CD14-positive monocyte (primary cell): ENCODE results near the gene TRIM27. TPM values are rescaled to one million over a fixed set of nuclear protein-coding genes. Genes with fewer than 3 reads are reported as not detected.
A peak's percentile ranks its signal among the peaks of the same experiment; 100 is the strongest.
"Not testable (repeated sequence)": the region's sequence is repeated elsewhere in the genome, so short reads cannot be mapped to it uniquely, and the experiment has no call there.

ENCODE experiments used
- DNase-seq, 3 donors: peaks; one replicate each; pipeline ENCODE4 v3.0.0-alpha.2; 2011 to 2022
- H2AFZ ChIP-seq: 2 replicates; pipeline ENCODE4 v1.6.0; 2012; ENCODE audit warnings: mild to moderate bottlenecking, low read depth, low read length, inconsistent platforms; ENCODE audit not compliant: insufficient read depth, poor library complexity, severe bottlenecking
- H3K27ac ChIP-seq, 2 donors: 1 replicate in 1 of 2; 2 replicates in 1 of 2; pipeline ENCODE4 v1.5.1; 2012 to 2013; ENCODE audit warnings: low read length in 2 of 2, control low read depth in 1 of 2, inconsistent platforms in 1 of 2, low read depth in 1 of 2, mild to moderate bottlenecking in 1 of 2
- H3K27me3 ChIP-seq, 2 donors: one replicate each; pipeline versions ENCODE4 v1.6.0 to v1.6.1; 2011 to 2013; ENCODE audit warnings: low read length in 2 of 2; ENCODE audit not compliant: control insufficient read depth in 2 of 2, insufficient read depth in 2 of 2
- H3K36me3 ChIP-seq, 2 donors: replicated peaks in 1 of 2; 1 replicate in 1 of 2; 2 replicates in 1 of 2; pipeline versions ENCODE4 v1.5.1 to v1.6.1; 2012 to 2013; ENCODE audit warnings: low read length in 2 of 2, control low read depth in 1 of 2, inconsistent platforms in 1 of 2, mild to moderate bottlenecking in 1 of 2; ENCODE audit not compliant: insufficient read depth in 2 of 2, control insufficient read depth in 1 of 2
- H3K4me1 ChIP-seq, 2 donors: 1 replicate in 1 of 2; 2 replicates in 1 of 2; pipeline versions ENCODE4 v1.5.1 to v1.6.1; 2012 to 2013; ENCODE audit warnings: low read length in 2 of 2, control low read depth in 1 of 2, inconsistent platforms in 1 of 2, mild to moderate bottlenecking in 1 of 2, moderate library complexity in 1 of 2; ENCODE audit not compliant: insufficient read depth in 2 of 2, control insufficient read depth in 1 of 2
- H3K4me2 ChIP-seq: replicated peaks from 2 replicates; pipeline ENCODE3; 2012; ENCODE audit warnings: low read length, moderate library complexity, mild to moderate bottlenecking; ENCODE audit not compliant: poor library complexity, severe bottlenecking; ENCODE audit errors: extremely low read depth
- H3K4me3 ChIP-seq, 3 experiments: fragments of 200-600 bp in 1 of 3; sonication (generic) in 1 of 3; replicated peaks in 1 of 3; 1 replicate in 2 of 3; 2 replicates in 1 of 3; pipeline ENCODE4 v1.5.1; 2011 to 2013; ENCODE audit warnings: low read length in 3 of 3, mild to moderate bottlenecking in 3 of 3, control low read depth in 2 of 3, low read depth in 2 of 3, inconsistent platforms in 1 of 3, moderate library complexity in 1 of 3
- H3K79me2 ChIP-seq: 2 replicates; pipeline ENCODE4 v1.6.0; 2012; ENCODE audit warnings: mild to moderate bottlenecking, control low read depth, inconsistent platforms, low read length, moderate library complexity; ENCODE audit not compliant: insufficient read depth
- H3K9ac ChIP-seq: 2 replicates; pipeline ENCODE4 v1.6.0; 2017; ENCODE audit warnings: low read length, mild to moderate bottlenecking; ENCODE audit not compliant: insufficient read depth, poor library complexity, severe bottlenecking
- H3K9me3 ChIP-seq, 2 donors: replicated peaks in 1 of 2; 1 replicate in 1 of 2; 2 replicates in 1 of 2; pipeline versions ENCODE4 v1.5.1 to v1.6.1; 2012 to 2013; ENCODE audit warnings: low read length in 2 of 2, control low read depth in 1 of 2; ENCODE audit not compliant: control insufficient read depth in 1 of 2, insufficient read depth in 1 of 2
- H4K20me1 ChIP-seq: 2 replicates; pipeline ENCODE4 v1.6.0; 2012; ENCODE audit warnings: mild to moderate bottlenecking, low read length, control low read depth, moderate library complexity; ENCODE audit not compliant: insufficient read depth
- H3K27ac Mint-ChIP-seq, 7 donors: one replicate each; pipeline ENCODE4 v1.8.0; 2020; ENCODE audit warnings: mild to moderate bottlenecking in 7 of 7, mixed read lengths in 7 of 7, moderate library complexity in 6 of 7, inconsistent platforms in 2 of 7
- H3K27me3 Mint-ChIP-seq, 3 donors: one replicate each; pipeline ENCODE4 v1.8.0; 2021 to 2022; ENCODE audit warnings: low read depth in 3 of 3, mild to moderate bottlenecking in 3 of 3, mixed read lengths in 3 of 3, moderate library complexity in 3 of 3, inconsistent platforms in 1 of 3
- H3K36me3 Mint-ChIP-seq, 2 donors: one replicate each; pipeline ENCODE4 v1.8.0; 2020; ENCODE audit warnings: mixed read lengths in 2 of 2, inconsistent platforms in 1 of 2, mild to moderate bottlenecking in 1 of 2
- H3K4me1 Mint-ChIP-seq: one replicate; pipeline ENCODE4 v1.8.0; 2020; ENCODE audit warnings: mild to moderate bottlenecking, mixed read lengths
- H3K4me3 Mint-ChIP-seq, 2 donors: one replicate each; pipeline ENCODE4 v1.8.0; 2020; ENCODE audit warnings: mild to moderate bottlenecking in 2 of 2, mixed read lengths in 2 of 2, moderate library complexity in 1 of 2
- H3K9me3 Mint-ChIP-seq, 7 donors: one replicate each; pipeline ENCODE4 v1.8.0; 2020 to 2022; ENCODE audit warnings: mixed read lengths in 7 of 7, mild to moderate bottlenecking in 6 of 7, moderate library complexity in 6 of 7, inconsistent platforms in 2 of 7
- WGBS: methylation state at CpG from one replicate; pipeline ENCODE4 v1.1.5; 2013; ENCODE audit warnings: missing lambda C conversion rate; ENCODE audit not compliant: insufficient coverage; 5-methylcytosine and 5-hydroxymethylcytosine counted together
- intact Hi-C, 2 donors: fragments of 100-400 bp; cut with micrococcal nuclease; formaldehyde crosslinking; loops; one replicate each; pipeline versions ENCODE4 v1.15.0 to v1.15.1; 2023
- polyA minus RNA-seq: library from RNA; depleted of rRNA, polyadenylated mRNA; stranded (reverse); fragments of >200 nt; gene quantifications from 2 replicates; pipeline ENCODE4 v1.2.3, GENCODE V29; 2012
- polyA plus RNA-seq, 3 donors: library from polyadenylated mRNA; depleted of rRNA in 1 of 3; unstranded in 2 of 3; stranded (reverse) in 1 of 3; fragments of 300-500 nt in 2 of 3; fragments of >200 nt in 1 of 3; fragmentation: Illumina TruSeq in 2 of 3; gene quantifications; 1 replicate in 2 of 3; 2 replicates in 1 of 3; pipeline ENCODE4 v1.2.3, GENCODE V29; 2012 to 2021
- total RNA-seq, 12 experiments: library from RNA in 1 of 12; stranded (reverse) in 1 of 12; fragments of 120-200 nt in 1 of 12; gene quantifications; one replicate each; pipeline ENCODE4 v1.2.4 and lab custom pipeline; 2013 to 2026; ENCODE audit warnings: mixed read lengths in 6 of 12, inconsistent platforms in 1 of 12
- TF ChIP-seq, protein P1 (sequence below): fragments of 200-600 bp; IDR thresholded peaks from one replicate; pipeline ENCODE4 v1.8.0; 2022; ENCODE audit warnings: antibody characterized with exemption, mild to moderate bottlenecking

TRIM27 gene
- total RNA-seq (2013) = 70.8 TPM
- polyA plus RNA-seq (10 to 100 TPM; 39.2 to 44.0 (median 42.2) TPM), polyA minus RNA-seq (55.3 and 78.9 TPM in 2 replicates), total RNA-seq (lab: John Stamatoyannopoulos, UW) (29.7 to 62.7 (median 42.4) reads per million in 11 experiments)

- no peaks in the 10 kb centered on the region for H3K9me3 Mint-ChIP-seq
- H3K36me3 ChIP-seq = peaks cover 26 to 29% of the 10 kb centered on the region in 2 donors
- peak; percentile 78 to 88 (median 78) for DNase-seq
- peak within 1 kb of the TSS; percentile 75 for H3K4me2 ChIP-seq
- H3K4me1 Mint-ChIP-seq = peaks cover 40% of the 10 kb centered on the region
- intact Hi-C loops = no loop called here
- peak within 1 kb of the TSS; percentile 89 to 92 for H3K27ac ChIP-seq
- no peaks in the 10 kb centered on the region for H3K27me3 ChIP-seq
- TF ChIP-seq, protein P1, sequence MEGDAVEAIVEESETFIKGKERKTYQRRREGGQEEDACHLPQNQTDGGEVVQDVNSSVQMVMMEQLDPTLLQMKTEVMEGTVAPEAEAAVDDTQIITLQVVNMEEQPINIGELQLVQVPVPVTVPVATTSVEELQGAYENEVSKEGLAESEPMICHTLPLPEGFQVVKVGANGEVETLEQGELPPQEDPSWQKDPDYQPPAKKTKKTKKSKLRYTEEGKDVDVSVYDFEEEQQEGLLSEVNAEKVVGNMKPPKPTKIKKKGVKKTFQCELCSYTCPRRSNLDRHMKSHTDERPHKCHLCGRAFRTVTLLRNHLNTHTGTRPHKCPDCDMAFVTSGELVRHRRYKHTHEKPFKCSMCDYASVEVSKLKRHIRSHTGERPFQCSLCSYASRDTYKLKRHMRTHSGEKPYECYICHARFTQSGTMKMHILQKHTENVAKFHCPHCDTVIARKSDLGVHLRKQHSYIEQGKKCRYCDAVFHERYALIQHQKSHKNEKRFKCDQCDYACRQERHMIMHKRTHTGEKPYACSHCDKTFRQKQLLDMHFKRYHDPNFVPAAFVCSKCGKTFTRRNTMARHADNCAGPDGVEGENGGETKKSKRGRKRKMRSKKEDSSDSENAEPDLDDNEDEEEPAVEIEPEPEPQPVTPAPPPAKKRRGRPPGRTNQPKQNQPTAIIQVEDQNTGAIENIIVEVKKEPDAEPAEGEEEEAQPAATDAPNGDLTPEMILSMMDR = no peak
- H2AFZ ChIP-seq = peak within 1 kb of the TSS; percentile 88
- H3K27ac Mint-ChIP-seq = peak within 1 kb of the TSS; percentile 94 to 98 (median 95)
- H3K4me3 ChIP-seq = peak within 1 kb of the TSS; percentile 87 to 92 (median 88)
- peaks cover 47 to 53% of the 10 kb centered on the region in 2 donors for H3K4me1 ChIP-seq
- H4K20me1 ChIP-seq = peaks cover 13% of the 10 kb centered on the region
- peaks cover 48% of the 10 kb centered on the region for H3K79me2 ChIP-seq
- peaks cover 33 to 36% of the 10 kb centered on the region in 2 donors for H3K36me3 Mint-ChIP-seq
- under 1% methylated on average over 89 of the region's 89 CpGs for WGBS
- no peaks in the 10 kb centered on the region for H3K9me3 ChIP-seq
- peak within 1 kb of the TSS; percentile 90 for H3K9ac ChIP-seq
- peaks cover 0 to 3% (median 0%) of the 10 kb centered on the region in 3 donors for H3K27me3 Mint-ChIP-seq
- H3K4me3 Mint-ChIP-seq = peak within 1 kb of the TSS; percentile 93 to 98
These were observed at the start of gene TRIM27 for GRCh38 chr6:28923318-28924102. Gene TRIM27, minus strand, starts transcription at chr6:28923985. Its CDS starts 353 bp downstream, at chr6:28923632.

- H3K79me2 ChIP-seq = not testable (repeated sequence)
These were observed 46.3 kb upstream of the TRIM27 start for GRCh38 chr6:28970056-28970455.

More at GRCh38 chr6:28970056-28970455, 46.3 kb upstream of the TRIM27 start:
- H3K4me1 Mint-ChIP-seq, H3K4me3 ChIP-seq, H3K4me3 Mint-ChIP-seq, DNase-seq, H3K27ac ChIP-seq, H3K27me3 ChIP-seq, H2AFZ ChIP-seq, H3K36me3 ChIP-seq, intact Hi-C loops, H3K9ac ChIP-seq, H4K20me1 ChIP-seq, H3K27ac Mint-ChIP-seq, H3K36me3 Mint-ChIP-seq, H3K4me2 ChIP-seq, H3K4me1 ChIP-seq: not testable (repeated sequence)
- WGBS = 96% methylated on average over 20 of the region's 21 CpGs
- peaks cover 12 to 40% (median 22%) of the 10 kb centered on the region in 7 donors for H3K9me3 Mint-ChIP-seq
- peaks cover 8 to 11% of the 10 kb centered on the region in 2 donors for H3K9me3 ChIP-seq
- peaks cover 4 to 13% (median 10%) of the 10 kb centered on the region in 3 donors for H3K27me3 Mint-ChIP-seq
